ENCODE results near the gene GREM1. TPM values are rescaled to one million over a fixed set of nuclear protein-coding genes. Genes with fewer than 3 reads are reported as not detected.

GREM1 gene
- total RNA-seq, 1 experiment from 2014 or later: 1.1 TPM

DNA sequence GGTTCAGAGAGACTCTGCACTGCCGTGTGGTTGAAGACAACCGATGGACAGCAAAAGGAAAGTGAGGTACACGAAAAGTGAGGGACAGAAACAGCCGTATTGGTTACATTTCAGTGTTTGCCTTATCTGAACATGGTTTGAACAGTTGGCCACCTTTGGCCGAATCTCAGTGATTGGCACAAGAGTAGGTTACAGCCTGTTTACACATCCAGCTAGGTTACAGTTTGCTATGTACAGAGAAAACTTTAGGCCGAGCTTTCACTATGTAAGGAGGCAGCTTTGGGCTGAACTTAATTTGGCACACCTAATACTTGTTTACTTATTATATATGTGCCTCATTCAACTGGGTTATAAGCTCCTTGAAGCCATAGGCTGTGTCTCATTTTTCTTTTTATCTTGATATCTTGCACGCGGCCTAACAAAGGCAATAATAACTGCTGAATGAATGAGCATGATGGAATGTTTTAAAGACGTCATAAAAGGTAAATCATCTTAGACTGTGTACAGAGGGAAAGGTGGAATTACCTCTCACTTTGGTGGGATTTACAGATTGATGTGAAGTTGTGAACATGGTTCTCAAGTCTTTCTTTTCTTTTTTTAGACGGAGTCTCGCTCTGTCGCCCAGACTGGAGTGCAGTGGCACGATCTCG, 17.2 kb upstream of the GREM1 start:
- Mint-ChIP-seq H3K4me3 (no peak overlapping the region), H3K9me3 (no peaks in the 10 kb centered on the region; a peak in 1 of 5 replicates), H3K27ac (no peak overlapping the region), H3K36me3 (ENCODE audit: insufficient read depth in 1 of 3, low read depth in 3 of 3) (peaks cover 0 to 6% (median 0%) of the 10 kb centered on the region in 3 experiments; a peak in 1 of 7 replicates), H3K27me3 (ENCODE audit: low read depth) (no peaks in the 10 kb centered on the region; the same call in 1 of the 2 replicates), H3K4me1 (peaks cover 12 to 14% of the 10 kb centered on the region in 2 experiments)
- Histone ChIP-seq H3T11ph (ENCODE audit: low read length) (no peak overlapping the region), H3K9me3 (ENCODE audit: control insufficient read depth, low read depth, low read length) (no peaks in the 10 kb centered on the region), H3K27me3 (ENCODE audit: insufficient read depth, low read length) (no peaks in the 10 kb centered on the region), H3K4ac (ENCODE audit: low read depth, low read length) (no peak overlapping the region), H3K79me2 (ENCODE audit: insufficient read depth, low read length) (no peaks in the 10 kb centered on the region), H3K18ac (ENCODE audit: insufficient read length, low read depth, low read length) (no peak overlapping the region), H3K23ac (ENCODE audit: insufficient read length, low read depth, low read length) (no peak overlapping the region), H3K4me1 (ENCODE audit: insufficient read depth, low read length) (no peaks in the 10 kb centered on the region; the same call in 1 of the 2 replicates), H4K5ac (ENCODE audit: insufficient read length, low read depth, low read length) (no peak overlapping the region), H3K23me2 (ENCODE audit: insufficient read length, low read depth, low read length, poor library complexity, severe bottlenecking) (no peaks in the 10 kb centered on the region), H2AFZ (ENCODE audit: low read length) (no peak overlapping the region), H2BK20ac (ENCODE audit: low read depth, low read length, poor library complexity, severe bottlenecking) (no peak overlapping the region), H3K56ac (ENCODE audit: insufficient read length, low read depth, low read length) (no peak overlapping the region), H2BK5ac (ENCODE audit: insufficient read length, low read length) (no peak overlapping the region), H3K79me1 (ENCODE audit: insufficient read depth, low read depth, low read length, poor library complexity, severe bottlenecking) (no peaks in the 10 kb centered on the region), H2BK12ac (ENCODE audit: insufficient read length, low read depth, low read length) (no peak overlapping the region), H4K91ac (ENCODE audit: insufficient read length, low read depth, low read length) (no peak overlapping the region), H3K4me2 (ENCODE audit: insufficient read depth, insufficient read length, low read length) (no peak overlapping the region), H2BK15ac (ENCODE audit: low read depth, low read length) (no peak overlapping the region), H3K14ac (ENCODE audit: insufficient read depth, low read length) (no peak overlapping the region), H4K8ac (replicated peaks; ENCODE audit: insufficient read length, low read depth, low read length) (no peak overlapping the region), H2BK120ac (ENCODE audit: low read depth, low read length, poor library complexity, severe bottlenecking) (no peak overlapping the region), H3K9ac (ENCODE audit: extremely low read depth, insufficient read length, low read length) (no peak overlapping the region), H3K27ac (ENCODE audit: insufficient read length, low read depth, low read length) (no peak overlapping the region), H4K20me1 (ENCODE audit: control insufficient read depth, insufficient read depth, insufficient read length) (no peaks in the 10 kb centered on the region), H2AK5ac (ENCODE audit: insufficient read length, low read length) (no peak overlapping the region)
- DNase-seq: no peak
- no CpG with 5 or more reads among the region's 14 CpGs for WGBS (ENCODE audit: extremely low coverage, insufficient read length, low lambda C conversion rate)
- TF ChIP-seq, protein P1, sequence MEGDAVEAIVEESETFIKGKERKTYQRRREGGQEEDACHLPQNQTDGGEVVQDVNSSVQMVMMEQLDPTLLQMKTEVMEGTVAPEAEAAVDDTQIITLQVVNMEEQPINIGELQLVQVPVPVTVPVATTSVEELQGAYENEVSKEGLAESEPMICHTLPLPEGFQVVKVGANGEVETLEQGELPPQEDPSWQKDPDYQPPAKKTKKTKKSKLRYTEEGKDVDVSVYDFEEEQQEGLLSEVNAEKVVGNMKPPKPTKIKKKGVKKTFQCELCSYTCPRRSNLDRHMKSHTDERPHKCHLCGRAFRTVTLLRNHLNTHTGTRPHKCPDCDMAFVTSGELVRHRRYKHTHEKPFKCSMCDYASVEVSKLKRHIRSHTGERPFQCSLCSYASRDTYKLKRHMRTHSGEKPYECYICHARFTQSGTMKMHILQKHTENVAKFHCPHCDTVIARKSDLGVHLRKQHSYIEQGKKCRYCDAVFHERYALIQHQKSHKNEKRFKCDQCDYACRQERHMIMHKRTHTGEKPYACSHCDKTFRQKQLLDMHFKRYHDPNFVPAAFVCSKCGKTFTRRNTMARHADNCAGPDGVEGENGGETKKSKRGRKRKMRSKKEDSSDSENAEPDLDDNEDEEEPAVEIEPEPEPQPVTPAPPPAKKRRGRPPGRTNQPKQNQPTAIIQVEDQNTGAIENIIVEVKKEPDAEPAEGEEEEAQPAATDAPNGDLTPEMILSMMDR (conservative IDR thresholded peaks at IDR 0.05): no peak

Data from H9 (cell line).